Measurements from ENCODE around the gene SAFB. TPM values are rescaled to one million over a fixed set of nuclear protein-coding genes. Genes with fewer than 3 reads are reported as not detected.

The SAFB gene
- total RNA-seq, 1 donor from 2014 or later, result 65.1 TPM

DNA sequence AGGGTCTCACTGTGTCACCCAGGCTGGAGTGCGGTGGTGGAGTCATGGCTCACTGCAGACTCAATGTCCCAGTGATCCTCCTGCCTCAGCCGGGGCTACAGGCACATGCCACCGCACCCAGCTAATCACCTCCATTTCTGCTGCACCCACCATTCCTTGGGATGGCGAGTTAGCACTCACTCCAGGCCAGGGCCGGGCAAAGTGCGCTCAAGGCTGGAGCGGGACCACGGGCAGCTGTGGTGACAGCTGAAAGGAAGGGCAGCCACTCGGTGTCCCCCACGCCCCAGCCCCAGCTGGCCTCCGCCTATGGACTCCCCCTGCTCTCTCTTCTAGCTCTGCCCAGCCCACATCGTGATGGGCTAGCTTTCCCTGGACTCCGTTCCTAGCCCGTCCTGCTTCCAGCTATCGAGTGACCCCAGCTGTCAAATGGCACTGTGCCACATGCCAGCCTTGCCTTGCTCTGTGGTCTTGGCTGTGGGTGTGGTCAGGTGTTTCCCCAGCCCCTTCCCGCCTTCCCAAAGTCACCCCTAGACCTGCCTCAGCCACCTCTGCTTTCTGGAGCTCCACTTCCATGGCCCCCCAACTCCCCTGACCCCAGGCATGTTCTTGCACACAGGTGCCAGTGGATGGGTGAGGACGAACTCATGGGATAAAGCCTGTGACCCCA is 53.4 kb downstream of the SAFB start:
- Histone ChIP-seq H3K9me3 (ENCODE audit: insufficient read depth, low read depth, low read length) (no peaks in the 10 kb centered on the region), H3K4me2 (ENCODE audit: low read length) (no peak overlapping the region), H3K9ac (ENCODE audit: low read length) (no peak overlapping the region), H3K79me2 (ENCODE audit: insufficient read depth, low read length) (peaks cover 12% of the 10 kb centered on the region), H3K27me3 (ENCODE audit: insufficient read depth, low read length) (no peaks in the 10 kb centered on the region), H3K4me3 (ENCODE audit: insufficient read depth, low read depth, low read length) (no peak overlapping the region), H2AFZ (ENCODE audit: low read depth, low read length) (no peak overlapping the region), H3K36me3 (ENCODE audit: insufficient read depth, low read length) (no peaks in the 10 kb centered on the region), H4K20me1 (ENCODE audit: insufficient read depth, low read length) (no peaks in the 10 kb centered on the region), H3K4me1 (ENCODE audit: insufficient read depth, low read length) (no peaks in the 10 kb centered on the region), H3K27ac (ENCODE audit: low read depth, low read length) (no peak overlapping the region)
- Mint-ChIP-seq H3K27me3 (ENCODE audit: low read depth, unreplicated experiment) (no peaks in the 10 kb centered on the region), H3K27ac (ENCODE audit: unreplicated experiment) (peak overlapping the region; percentile 84), H3K36me3 (ENCODE audit: low read depth, unreplicated experiment) (peaks cover 9% of the 10 kb centered on the region), H3K4me1 (ENCODE audit: low read depth, unreplicated experiment) (no peaks in the 10 kb centered on the region), H3K4me3 (ENCODE audit: unreplicated experiment) (no peak overlapping the region), H3K9me3 (ENCODE audit: unreplicated experiment) (no peaks in the 10 kb centered on the region)
- no peak for DNase-seq (ENCODE audit: low read depth)
- no peak for FAIRE-seq
- no peak for TF ChIP-seq EZH2 (IDR thresholded peaks at IDR 0.05; ENCODE audit: insufficient read depth, low read length)
- TF ChIP-seq, protein P1, sequence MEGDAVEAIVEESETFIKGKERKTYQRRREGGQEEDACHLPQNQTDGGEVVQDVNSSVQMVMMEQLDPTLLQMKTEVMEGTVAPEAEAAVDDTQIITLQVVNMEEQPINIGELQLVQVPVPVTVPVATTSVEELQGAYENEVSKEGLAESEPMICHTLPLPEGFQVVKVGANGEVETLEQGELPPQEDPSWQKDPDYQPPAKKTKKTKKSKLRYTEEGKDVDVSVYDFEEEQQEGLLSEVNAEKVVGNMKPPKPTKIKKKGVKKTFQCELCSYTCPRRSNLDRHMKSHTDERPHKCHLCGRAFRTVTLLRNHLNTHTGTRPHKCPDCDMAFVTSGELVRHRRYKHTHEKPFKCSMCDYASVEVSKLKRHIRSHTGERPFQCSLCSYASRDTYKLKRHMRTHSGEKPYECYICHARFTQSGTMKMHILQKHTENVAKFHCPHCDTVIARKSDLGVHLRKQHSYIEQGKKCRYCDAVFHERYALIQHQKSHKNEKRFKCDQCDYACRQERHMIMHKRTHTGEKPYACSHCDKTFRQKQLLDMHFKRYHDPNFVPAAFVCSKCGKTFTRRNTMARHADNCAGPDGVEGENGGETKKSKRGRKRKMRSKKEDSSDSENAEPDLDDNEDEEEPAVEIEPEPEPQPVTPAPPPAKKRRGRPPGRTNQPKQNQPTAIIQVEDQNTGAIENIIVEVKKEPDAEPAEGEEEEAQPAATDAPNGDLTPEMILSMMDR (IDR thresholded peaks at IDR 0.05; ENCODE audit: insufficient read depth, low read depth, low read length), result no peak

DNA sequence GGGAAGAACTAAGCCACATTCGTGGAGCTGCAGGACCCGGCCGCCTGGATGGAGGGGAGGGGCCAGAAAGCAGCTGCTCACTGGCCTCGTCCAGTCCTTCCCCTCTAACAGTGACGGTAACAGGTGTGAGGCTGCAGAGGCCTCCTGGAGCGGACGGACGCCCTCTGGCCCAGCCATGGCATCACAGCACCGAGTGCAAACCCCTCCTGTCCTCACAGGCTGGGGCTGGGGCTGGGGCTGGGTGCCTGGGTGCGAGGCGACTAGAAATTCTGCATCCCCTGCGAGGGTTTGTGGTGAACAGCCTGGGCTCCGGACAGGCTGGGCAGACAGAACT is 53.9 kb downstream of the SAFB start:
- no peak overlapping the region for H3K27ac Mint-ChIP-seq (ENCODE audit: unreplicated experiment)

DNA sequence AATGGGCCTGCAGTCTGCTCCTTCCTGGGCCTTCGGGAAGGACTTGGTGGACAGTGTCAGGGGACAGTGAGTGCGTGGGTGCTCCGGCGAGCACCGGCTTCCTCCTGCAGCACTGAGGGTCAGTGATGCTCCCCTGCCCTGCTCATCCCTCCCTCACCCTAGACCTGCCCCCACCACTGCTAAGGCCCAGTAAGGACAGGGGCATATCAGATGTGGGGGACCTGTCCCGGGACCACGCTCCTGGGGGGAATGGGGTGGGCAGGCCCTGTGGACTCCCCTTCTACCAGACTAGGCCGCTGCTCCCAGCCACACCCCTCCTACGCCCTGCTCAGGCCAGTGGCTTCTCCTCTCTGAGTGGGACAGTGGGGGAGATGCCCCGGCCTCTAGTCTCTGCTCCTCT is 54.3 kb downstream of the SAFB start:
- no peak overlapping the region for H2AFZ ChIP-seq (ENCODE audit: low read depth, low read length)
- H3K36me3 Mint-ChIP-seq (ENCODE audit: low read depth, unreplicated experiment), result peaks cover 5% of the 10 kb centered on the region
- H3K9me3 Mint-ChIP-seq (ENCODE audit: unreplicated experiment), result no peaks in the 10 kb centered on the region
- H3K27me3 ChIP-seq (ENCODE audit: insufficient read depth, low read length), result no peaks in the 10 kb centered on the region
- no peaks in the 10 kb centered on the region for H3K9me3 ChIP-seq (ENCODE audit: insufficient read depth, low read depth, low read length)
- peaks cover 6% of the 10 kb centered on the region for H4K20me1 ChIP-seq (ENCODE audit: insufficient read depth, low read length)
- DNase-seq (ENCODE audit: low read depth) (no peak), FAIRE-seq (no peak)
- no peak overlapping the region for H3K27ac ChIP-seq (ENCODE audit: low read depth, low read length)
- no peak overlapping the region for H3K4me3 ChIP-seq (ENCODE audit: insufficient read depth, low read depth, low read length)
- no peak overlapping the region for H3K27ac Mint-ChIP-seq (ENCODE audit: unreplicated experiment)
- TF ChIP-seq, protein P1 (IDR thresholded peaks at IDR 0.05; ENCODE audit: insufficient read depth, low read depth, low read length), result no peak
- no peak for TF ChIP-seq EZH2 (IDR thresholded peaks at IDR 0.05; ENCODE audit: insufficient read depth, low read length)
- H3K4me2 ChIP-seq (ENCODE audit: low read length), result no peak overlapping the region
- H3K4me1 Mint-ChIP-seq (ENCODE audit: low read depth, unreplicated experiment), result peaks cover 4% of the 10 kb centered on the region
- no peaks in the 10 kb centered on the region for H3K27me3 Mint-ChIP-seq (ENCODE audit: low read depth, unreplicated experiment)
- H3K4me1 ChIP-seq (ENCODE audit: insufficient read depth, low read length), result no peaks in the 10 kb centered on the region
- H3K4me3 Mint-ChIP-seq (ENCODE audit: unreplicated experiment), result no peak overlapping the region
- peaks cover 12% of the 10 kb centered on the region for H3K79me2 ChIP-seq (ENCODE audit: insufficient read depth, low read length)
- no peak overlapping the region for H3K9ac ChIP-seq (ENCODE audit: low read length)
- no peaks in the 10 kb centered on the region for H3K36me3 ChIP-seq (ENCODE audit: insufficient read depth, low read length)

More for the DNA sequence above, 53.9 kb downstream of the SAFB start:
- H3K4me2 ChIP-seq (ENCODE audit: low read length), result no peak overlapping the region
- no peaks in the 10 kb centered on the region for H3K4me1 ChIP-seq (ENCODE audit: insufficient read depth, low read length)
- H3K36me3 ChIP-seq (ENCODE audit: insufficient read depth, low read length), result no peaks in the 10 kb centered on the region
- Mint-ChIP-seq H3K4me3 (ENCODE audit: unreplicated experiment) (no peak overlapping the region), H3K27me3 (ENCODE audit: low read depth, unreplicated experiment) (no peaks in the 10 kb centered on the region), H3K36me3 (ENCODE audit: low read depth, unreplicated experiment) (peaks cover 9% of the 10 kb centered on the region), H3K9me3 (ENCODE audit: unreplicated experiment) (no peaks in the 10 kb centered on the region), H3K4me1 (ENCODE audit: low read depth, unreplicated experiment) (peaks cover 4% of the 10 kb centered on the region)
- H3K9me3 ChIP-seq (ENCODE audit: insufficient read depth, low read depth, low read length), result no peaks in the 10 kb centered on the region
- H2AFZ ChIP-seq (ENCODE audit: low read depth, low read length), result no peak overlapping the region
- no peak for FAIRE-seq
- no peak for DNase-seq (ENCODE audit: low read depth)
- no peaks in the 10 kb centered on the region for H3K27me3 ChIP-seq (ENCODE audit: insufficient read depth, low read length)
- no peak overlapping the region for H3K9ac ChIP-seq (ENCODE audit: low read length)
- peaks cover 12% of the 10 kb centered on the region for H3K79me2 ChIP-seq (ENCODE audit: insufficient read depth, low read length)
- H4K20me1 ChIP-seq (ENCODE audit: insufficient read depth, low read length), result peaks cover 5% of the 10 kb centered on the region
- no peak overlapping the region for H3K4me3 ChIP-seq (ENCODE audit: insufficient read depth, low read depth, low read length)
- TF ChIP-seq, protein P1 (IDR thresholded peaks at IDR 0.05; ENCODE audit: insufficient read depth, low read depth, low read length), result no peak
- no peak for TF ChIP-seq EZH2 (IDR thresholded peaks at IDR 0.05; ENCODE audit: insufficient read depth, low read length)
- no peak overlapping the region for H3K27ac ChIP-seq (ENCODE audit: low read depth, low read length)

All from astrocyte (in vitro differentiated cells and primary cell).